Activated CD8-positive, alpha-beta memory T cell treated with anti-CD3 and anti-CD28 coated beads, Interleukin-2, amount 50 U/mL, for 4 hours (primary cell): ENCODE measurements around the gene COX7A2.

ENCODE experiments used
- DNase-seq: peaks from one replicate; pipeline ENCODE4 v3.0.0-alpha.2; 2020

COX7A2 gene, protein sequence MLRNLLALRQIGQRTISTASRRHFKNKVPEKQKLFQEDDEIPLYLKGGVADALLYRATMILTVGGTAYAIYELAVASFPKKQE

DNA sequence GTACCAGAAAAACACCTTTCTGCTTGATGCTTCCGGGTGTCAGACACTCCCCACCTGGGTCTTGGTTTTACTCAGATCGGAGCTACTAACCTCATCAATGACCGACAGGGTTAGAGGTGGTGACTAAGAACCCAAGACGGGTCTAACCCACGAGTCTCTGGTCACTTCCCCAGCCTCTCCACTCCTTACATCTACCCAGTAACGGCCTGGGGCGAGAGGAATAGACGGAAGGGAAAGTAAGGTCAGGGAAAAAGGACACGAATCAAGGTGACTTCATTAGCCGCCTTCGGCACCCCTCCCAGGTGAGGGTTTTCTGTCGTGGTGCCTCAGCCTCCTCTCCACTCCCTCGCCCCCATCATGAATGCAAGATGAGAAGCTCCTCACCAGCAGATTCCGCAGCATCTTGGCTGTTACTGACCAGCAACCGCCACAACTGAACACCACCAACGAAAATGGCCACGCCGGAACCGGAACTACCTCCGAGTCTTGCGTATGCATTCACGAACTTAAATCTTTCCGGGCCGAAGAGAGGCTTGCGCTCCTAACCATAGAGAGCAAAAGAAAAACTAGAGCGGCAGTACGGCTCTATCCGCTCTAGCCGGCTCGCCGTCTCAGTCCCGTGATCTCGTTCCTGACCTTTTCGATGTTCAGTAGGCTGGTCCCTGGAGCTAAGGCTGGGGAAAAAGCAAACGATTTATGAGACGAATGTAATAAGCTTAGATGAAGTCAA is at the start of gene COX7A2:
COX7A2 (minus strand) TSS at position 469 of the 730 bp plus-strand sequence; CDS start at position 402, 67 bp downstream.
- DNase-seq, result peak; percentile 74

DNA sequence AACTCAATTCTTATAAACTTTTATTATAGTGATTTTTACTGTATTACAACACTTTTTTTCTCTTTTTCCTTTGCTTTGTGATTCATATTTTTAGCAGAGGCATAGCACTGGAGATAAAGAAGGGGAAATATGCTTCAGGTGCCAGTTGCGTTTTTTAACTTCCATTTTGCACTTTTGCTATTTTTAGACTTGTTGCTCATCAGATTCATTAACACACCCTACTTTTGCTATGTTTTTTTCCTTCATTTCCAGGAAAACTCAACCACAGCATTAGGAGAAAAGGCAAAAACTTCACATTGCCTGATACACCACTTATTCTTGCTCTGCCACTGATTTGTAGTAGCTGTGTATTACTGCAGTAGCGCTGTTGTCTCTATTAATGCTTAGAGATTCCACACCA is 49.0 kb upstream of the COX7A2 start:
- DNase-seq, result no peak

DNA sequence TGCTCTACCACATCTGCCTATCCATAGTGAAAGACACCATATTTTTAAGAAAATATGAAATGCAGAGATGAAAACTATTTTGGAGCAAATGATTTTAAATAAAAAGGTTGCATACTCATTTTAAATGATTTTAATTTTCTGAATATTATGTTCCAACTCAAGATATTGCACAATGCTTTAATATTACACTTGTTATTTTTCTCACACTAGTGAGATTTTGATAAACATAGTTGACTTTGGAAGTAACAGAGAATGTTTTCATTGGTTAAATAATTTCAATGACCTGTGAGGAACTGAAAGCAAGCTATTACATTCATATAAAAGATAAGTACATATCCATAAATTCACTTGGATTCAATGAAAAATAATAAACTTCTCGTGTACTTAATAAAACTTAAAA is 48.1 kb upstream of the COX7A2 start:
- no peak for DNase-seq

DNA sequence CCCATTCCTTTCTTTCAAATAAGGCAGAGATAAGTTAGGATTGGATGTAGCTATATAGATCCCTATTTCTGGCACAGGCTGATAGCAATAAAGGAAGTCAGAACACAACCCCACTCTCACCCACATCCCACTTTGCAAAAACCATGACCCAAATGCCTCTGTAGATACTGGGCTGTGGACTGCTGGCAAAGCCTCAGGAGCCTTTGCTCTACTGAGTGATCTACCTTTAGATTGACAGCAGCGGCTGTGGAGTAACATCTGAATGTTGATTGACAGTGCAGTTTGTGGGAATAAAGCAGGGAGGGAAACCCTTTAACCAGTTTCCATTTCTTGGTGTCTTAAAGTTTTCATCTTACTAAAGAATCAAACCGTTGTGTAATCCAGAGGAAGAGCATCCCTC is 47.7 kb upstream of the COX7A2 start:
- no peak for DNase-seq

DNA sequence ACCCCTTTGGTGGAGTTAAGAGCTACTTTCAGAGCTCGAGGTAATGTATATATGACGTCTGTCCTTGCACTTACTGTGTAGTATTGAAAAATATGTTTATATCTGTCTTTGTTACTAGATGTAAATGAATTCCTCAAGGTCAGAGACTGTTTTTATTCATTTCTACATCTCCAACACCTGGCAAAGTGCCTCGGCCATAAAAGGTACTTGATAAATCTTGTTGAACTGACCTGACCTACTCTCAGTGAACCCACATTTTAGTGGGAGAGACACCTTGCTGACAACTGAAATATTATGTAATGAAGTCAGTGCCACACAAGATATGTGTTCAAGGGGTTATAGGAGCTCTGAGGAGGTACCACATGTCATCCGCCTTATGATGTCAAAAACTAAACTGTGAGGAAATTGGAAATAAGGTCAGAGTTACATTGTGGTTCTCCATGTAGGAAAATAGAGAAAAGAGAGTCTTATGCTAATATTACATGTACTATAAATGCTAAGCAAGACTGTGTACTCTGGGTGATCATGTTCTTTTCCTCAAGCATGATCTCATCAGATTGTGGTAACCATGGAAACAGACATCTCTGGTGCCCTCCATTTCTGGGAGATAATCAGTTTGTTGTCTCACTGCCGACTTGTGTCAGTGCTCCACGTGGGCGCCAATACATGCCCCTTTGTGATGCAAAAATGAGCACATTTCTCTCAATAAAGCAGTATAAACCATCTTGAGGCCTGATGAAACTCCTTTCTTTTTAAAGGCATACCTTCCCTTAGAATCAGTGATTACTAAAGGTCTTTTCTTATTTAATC is 46.7 kb upstream of the COX7A2 start:
- no peak for DNase-seq

DNA sequence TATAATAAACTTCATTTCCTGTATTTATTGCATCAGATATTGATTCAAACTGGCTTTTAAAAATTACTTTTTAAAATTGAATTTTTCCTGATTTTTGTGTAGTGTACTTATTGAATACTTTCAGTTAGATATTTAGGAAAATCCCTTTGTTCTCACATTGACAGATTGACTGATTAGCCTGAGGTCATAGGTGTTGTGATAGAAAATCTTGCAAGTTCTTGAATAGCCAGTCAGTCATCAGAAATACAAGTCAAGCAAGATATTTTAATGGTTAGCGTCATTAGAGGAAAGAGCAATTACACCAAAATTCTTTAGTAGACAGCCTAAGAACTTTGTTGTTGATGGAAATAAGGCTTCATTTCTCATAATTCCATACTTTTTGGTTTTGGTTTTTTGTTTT is 44.4 kb upstream of the COX7A2 start:
- no peak for DNase-seq

DNA sequence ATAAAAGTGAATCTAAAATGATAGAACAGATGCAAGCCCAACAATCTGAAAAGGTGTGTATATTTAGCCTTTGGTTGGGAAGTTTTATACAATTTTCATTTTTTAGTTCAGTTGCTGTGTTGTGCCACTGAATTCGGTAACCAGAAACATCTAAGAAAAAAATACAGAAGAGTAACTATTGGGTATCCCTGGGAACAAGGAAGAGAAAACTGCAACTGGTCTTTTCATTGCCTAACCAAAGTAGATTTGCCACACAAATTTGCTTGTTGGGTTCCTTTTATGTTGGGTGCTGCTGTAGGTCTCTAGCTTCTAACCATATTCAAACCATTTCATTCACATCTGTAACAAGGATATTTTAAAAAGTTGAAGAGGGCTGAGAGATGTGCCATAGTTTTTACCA is 43.8 kb upstream of the COX7A2 start:
- DNase-seq, result no peak

DNA sequence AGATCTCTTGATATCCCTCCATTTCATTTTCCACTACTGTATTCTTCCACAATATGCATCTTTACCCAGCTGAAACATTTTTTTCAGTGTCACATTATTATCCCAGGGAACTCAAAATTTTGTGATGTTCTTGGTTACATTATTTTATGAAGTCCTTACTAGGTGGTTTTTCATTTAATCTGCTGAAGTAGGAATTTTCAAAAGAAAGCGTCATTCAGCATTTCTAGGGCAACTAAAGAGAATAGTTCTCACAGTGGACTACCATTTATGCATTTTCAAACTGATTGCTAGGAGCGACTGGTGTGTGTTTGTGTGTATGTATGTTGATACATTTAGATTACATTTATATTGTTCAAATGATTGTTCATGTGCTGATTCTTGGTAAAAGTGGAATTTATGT is 43.4 kb upstream of the COX7A2 start:
- DNase-seq, result no peak

DNA sequence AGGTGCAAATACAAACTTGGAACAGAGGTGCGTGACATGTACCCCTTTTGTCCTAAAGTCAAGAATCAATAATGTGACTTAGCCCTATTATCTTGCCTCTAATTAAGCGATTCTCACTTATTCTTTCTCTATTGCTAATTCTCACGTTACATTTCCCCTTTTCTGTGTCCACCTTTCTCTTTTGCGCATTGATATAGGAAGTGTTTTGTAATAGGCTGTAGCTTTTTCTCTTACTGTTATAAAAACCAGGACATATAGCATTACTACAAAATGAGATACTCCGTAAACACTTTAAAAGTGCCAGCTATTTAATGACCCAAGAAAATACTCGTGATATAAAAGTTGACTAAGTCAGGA is 41.7 kb upstream of the COX7A2 start:
- DNase-seq, result no peak

DNA sequence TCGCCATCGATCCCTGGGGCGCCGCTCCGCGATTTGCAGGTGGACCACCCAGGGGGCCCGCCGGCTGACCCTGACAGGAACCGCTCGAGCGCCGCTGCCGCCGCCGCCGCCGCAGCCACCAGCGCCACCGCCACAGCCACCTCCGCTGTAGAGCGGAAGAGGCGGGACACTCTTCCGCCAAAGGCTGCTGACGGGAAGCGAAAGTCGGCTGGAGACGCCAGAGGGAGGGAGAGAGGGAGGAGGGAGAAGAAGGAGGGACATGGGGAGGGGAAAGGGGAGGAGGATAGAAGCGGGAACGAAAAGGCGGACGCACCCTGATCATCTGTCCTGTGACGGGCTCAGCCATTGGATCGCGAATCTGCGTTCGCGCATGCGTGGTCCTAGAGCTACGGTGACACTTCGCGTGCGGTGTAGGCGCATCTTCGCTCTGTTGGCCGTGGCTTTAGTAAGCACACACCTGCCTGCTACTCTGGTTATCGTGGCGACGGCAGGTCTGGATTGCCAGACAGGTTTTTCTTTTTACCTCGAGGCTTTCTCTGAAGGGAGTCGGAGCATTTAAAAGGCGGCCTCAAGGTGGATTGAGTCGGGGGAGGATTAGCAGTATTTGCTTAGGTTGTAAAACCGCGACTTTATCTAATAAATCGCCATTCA is 41.2 kb upstream of the COX7A2 start, which contains the start of gene TMEM30A:
TMEM30A (minus strand) TSS at position 161 of the 651 bp plus-strand sequence; CDS start at position 7, 154 bp downstream.
- peak; percentile 94 for DNase-seq

DNA sequence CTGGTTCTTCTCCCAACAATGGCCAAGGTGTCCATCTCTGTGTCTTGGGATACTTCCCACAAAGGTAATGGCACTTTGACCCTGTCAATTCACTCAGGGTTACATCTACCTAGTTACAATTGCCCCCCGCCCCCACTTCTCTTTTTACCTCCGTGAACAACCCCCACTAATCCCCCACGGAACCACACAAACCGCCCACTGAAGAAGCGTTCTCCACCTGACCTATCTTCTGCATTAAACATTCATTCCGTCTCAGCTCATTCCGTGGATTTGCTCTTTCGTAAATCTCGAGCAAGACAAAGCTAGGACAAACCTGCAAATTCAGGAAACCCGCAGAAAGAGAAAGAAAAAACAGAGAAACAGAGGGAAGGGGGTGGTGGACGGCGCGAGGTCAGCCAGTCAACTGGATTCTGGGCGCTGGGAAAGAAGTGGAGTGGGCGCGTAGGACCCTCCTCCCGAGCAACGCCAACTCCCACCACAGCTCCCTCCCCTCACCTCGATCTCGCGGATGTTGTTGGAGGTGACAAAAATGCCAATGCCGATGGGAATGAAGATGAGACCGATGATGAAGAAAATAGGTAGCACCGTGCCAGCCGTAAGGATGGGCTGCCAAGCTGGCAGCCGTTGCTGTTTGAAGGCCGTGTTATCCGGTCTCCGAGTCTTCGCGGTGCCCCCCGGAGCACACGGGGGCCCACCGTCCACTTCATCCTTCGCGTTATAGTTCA is 40.5 kb upstream of the COX7A2 start:
- DNase-seq, result peak; percentile 21

DNA sequence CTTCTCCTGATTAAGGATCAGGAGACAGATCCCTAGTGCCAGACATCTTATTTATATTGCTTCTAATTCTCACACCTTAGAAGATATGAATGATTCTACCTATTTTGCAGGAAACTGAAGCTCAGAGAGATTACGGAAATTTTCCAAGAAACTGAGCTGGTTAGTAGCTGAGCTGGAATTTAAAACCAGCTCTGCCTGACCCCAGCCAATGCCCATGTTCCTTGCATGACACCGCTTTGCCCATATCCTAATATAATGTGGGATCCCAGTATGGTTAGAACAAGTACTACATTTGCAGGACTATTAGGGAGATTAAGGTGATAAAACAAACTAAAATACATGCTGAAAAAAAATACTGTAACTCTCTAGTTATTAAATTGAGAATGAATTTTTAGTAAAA is 39.1 kb upstream of the COX7A2 start:
- no peak for DNase-seq

DNA sequence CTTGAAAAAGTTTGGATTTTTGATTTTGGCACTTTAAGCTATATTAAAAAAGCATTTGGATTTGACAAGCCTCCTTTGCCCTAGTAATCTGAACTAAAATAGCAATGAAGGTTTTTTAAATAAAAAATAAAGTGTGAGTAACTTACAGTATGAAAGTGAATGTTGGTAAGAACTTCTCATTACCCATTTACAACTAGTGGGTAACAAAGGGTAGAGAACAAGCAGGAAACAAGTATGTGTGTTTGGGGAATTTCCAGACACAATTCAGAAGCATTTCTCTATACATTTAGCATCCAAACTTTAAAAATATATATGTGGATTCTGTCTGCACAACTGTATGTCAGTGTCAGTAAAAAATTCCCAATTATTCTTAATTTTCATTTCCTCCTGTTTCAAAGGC is 38.1 kb upstream of the COX7A2 start:
- no peak for DNase-seq

DNA sequence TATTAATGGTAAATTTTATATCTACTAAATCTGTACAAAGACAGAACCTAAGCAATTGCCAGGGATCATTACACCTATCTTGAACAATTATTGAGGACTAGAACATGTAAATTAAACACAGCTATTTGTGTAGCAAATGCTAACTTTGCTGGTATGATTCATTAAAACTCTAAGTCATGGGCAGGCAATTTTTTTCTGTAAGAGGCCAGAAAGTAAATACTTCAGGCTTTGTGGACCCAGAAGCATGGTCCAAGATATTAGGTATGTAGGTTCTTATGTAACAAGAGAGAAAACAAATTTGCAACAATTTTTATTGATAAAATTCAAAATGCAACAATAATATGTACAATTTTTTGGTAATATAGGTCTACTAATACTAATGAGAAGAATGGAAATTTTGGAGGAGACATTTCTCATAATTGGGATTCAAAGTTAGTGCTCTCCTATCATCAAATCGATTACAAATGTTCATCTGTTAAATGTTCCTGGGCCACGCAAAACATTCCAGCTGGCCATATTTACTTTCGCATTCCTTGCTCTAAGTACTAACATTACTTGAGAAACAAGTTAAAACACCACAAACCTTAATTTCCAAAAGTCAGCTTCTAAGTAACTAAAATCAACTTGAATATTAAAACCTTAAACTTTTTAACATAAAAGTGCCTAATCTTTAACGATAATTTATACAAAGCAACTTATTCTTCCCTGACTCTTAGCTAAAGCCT is 36.7 kb upstream of the COX7A2 start:
- DNase-seq, result no peak

DNA sequence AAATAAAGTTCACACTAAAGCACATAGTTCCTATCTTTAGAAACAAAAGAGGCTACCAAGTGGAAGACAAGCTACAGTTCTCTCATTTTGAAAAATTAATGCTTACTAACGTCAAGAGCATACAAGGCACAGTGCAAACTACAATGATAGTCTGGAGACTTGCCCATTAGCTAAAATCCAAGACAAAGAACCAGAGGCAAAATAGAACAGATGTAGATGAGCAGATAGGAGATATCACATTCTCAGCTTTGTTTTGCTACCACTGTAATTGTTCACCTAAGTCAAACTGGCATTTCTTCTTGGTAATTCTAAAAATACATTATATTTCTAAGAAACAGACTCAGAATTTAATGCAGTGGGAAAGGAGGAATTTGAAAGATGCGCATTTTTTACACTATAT is 35.8 kb upstream of the COX7A2 start:
- DNase-seq, result no peak

DNA sequence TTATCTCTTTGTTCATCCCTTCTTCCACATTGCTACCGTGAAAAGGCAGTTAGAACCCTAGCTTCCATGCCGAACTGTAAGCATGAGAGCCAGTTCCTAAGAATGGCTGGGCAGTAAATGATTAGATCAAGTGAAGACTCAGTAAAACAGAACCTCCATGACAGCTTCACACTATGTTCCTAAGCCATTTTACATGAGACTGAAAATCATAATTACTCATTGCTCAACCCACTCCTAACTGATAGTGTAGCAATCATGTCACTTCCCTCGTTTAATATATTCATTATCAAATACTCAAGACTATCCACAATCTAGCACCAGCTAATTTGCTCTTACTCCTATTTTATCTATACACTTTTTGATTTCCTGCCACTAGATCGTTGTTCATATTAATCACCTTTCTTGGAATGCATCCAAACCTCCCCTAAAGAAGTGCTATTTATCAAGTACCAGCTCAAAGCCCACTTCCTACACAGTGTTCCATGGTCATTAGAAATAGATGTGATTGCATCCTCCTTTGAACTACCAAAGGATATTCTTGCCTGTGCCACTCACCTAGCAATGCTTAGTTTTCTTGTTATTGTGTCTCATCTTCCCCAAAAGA is 35.0 kb upstream of the COX7A2 start:
- no peak for DNase-seq

DNA sequence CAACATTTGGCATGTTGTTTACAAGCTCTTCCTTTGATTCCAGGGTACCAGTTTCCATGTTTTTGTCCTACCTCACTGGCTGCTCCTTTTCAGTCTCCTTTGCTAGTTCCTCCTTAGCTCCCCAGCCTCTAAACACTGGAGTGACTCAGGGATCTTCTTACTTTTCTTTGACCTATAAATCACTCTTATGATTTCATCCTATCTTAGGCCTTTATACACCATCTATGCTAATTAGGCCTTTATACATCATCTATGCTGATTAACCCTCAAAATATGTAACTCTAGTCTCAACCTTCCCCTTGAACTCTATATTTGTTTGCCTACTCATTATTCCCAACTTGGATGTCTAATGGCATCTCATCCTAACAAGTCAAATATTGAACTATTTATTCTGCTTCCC is 31.5 kb upstream of the COX7A2 start:
- DNase-seq, result no peak

DNA sequence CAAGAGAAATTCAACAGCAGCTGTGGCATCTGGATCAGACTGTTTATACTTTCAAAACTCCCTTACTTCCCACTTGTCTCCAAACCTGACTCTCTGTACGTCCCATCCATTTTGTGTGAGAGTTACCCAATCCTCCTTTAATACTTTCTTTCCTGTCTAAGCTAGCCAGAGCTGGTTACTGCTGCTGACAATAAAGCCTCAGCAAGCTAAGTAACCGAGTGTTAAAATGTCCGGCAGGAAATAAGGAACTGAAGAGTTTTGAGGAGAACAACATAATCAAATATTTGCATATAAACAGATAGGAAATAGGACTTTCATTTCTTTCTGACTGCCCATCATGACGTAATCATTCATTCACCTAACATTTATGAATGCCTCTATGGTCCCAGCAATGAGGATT is 29.4 kb upstream of the COX7A2 start:
- no peak for DNase-seq

DNA sequence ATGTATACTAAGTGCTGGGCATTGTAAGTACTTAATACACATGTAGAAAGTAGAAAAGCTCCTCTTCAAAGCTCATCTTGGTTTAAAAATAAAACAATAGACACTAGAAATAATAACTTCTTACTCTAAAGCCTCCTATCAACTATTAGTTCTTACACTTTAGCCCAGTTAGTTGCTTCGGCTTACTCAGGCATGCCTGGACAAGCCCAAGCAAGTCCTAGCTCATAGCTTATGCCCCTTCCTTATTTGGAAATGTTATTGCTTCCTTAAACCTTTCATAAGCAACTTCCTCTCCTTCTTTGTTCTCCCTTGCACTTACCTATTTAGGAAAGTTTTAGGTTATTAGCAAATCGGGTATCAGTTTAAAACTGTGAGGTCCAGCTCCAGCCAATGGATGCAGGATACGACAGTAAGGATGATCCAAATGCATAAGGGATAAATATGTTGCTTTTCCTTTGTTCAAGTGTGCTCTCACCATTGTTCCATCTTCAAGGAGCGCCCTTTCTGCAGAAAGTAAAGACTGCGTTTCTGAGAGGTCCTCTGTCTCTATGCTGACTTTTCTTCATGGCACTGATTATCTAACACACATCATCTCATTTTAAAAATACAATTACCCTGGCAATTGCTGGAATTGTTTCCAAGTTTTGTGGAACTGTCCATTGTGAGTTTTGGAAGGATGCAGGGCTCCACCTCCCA is 28.7 kb upstream of the COX7A2 start:
- no peak for DNase-seq

DNA sequence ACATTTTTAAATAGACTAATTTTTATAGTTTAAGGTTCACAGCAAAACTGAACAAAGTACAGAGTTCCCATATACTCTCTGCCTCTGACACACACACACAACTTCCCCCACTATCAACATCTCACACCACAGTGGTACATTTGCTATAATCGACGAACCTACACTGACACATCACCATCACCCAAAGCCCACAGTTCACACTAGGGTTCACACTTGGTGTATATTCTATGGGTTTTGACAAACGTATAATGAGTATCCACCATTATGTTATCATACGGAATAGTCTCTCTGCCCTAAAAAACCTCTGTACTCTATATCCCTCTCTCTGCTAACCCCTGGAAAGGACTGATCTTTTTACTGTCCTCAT is 25.4 kb upstream of the COX7A2 start:
- DNase-seq, result no peak
